HepG2 (cell line): ENCODE results near the gene CDK18. TPM values are rescaled to one million over a fixed set of nuclear protein-coding genes. Genes with fewer than 3 reads are reported as not detected.
A peak's percentile ranks its signal among the peaks of the same experiment; 100 is the strongest.

Experiments used
- ATAC-seq: fragments of 200-7000 bp; cut with Tn5 transposase; 3 replicates; pipeline ENCODE4 v1.9.1; 2020; ENCODE audit warnings: mild to moderate bottlenecking, moderate library complexity
- BruUV-seq: library from RNA; stranded (reverse); fragments of 400-500 nt; replicated peaks from 2 replicates; lab custom pipeline; 2021; lab: Mats Ljungman, UMichigan
- CTCF ChIA-PET: fragments of 300-600 bp; formaldehyde crosslinking; extraction: SDS; loops from one replicate; lab custom pipeline; 2021; ENCODE audit warnings: low total read pairs, inconsistent platforms, low intra/inter-chr PET ratio; lab: Yijun Ruan, JAX
- POLR2A ChIA-PET: fragments of 350-600 bp; sonication (Branson Sonifier 250); formaldehyde crosslinking; loops from one replicate; lab custom pipeline; 2020; ENCODE audit warnings: antibody characterized with exemption, inconsistent platforms; lab: Yijun Ruan, JAX
- DNase-seq: peaks from one replicate; pipeline ENCODE4 v3.0.0-alpha.2; 2015; ENCODE audit warnings: low spot score
- FAIRE-seq: peaks from 3 replicates; lab custom pipeline; 2011; peaks lifted over from hg19 to GRCh38; lab: Jason Lieb, UNC
- H2AFZ ChIP-seq: one replicate; pipeline ENCODE4 v1.6.1; 2011; ENCODE audit warnings: low read length, inconsistent platforms
- H3K27ac ChIP-seq: fragments of 300-600 bp; 3 replicates; pipeline ENCODE4 v1.8.0; 2011; ENCODE audit warnings: mixed run types, mild to moderate bottlenecking, mixed read lengths, low read length, inconsistent platforms; ENCODE audit not compliant: insufficient read depth; ENCODE audit errors: extremely low read length
- H3K27me3 ChIP-seq, 2 experiments: fragments of 200-600 bp in 1 of 2; 2 replicates in 1 of 2; 3 replicates in 1 of 2; pipeline versions ENCODE4 v1.6.0 to v1.8.0; 2011; ENCODE audit warnings: low read length in 2 of 2, mild to moderate bottlenecking in 2 of 2, moderate library complexity in 2 of 2, inconsistent platforms in 1 of 2; ENCODE audit not compliant: insufficient read depth in 2 of 2, control insufficient read depth in 1 of 2
- H3K36me3 ChIP-seq, 2 experiments: fragments of 200-600 bp in 1 of 2; replicated peaks in 1 of 2; 2 replicates in 1 of 2; 3 replicates in 1 of 2; pipeline versions ENCODE4 v1.5.1 to v1.8.0; 2011; ENCODE audit warnings: low read length in 2 of 2, inconsistent platforms in 1 of 2; ENCODE audit not compliant: insufficient read depth in 2 of 2, control insufficient read depth in 1 of 2
- H3K4me1 ChIP-seq: 2 replicates; pipeline ENCODE4 v1.5.1; 2012; ENCODE audit warnings: low read length, inconsistent platforms; ENCODE audit not compliant: insufficient read depth
- H3K4me2 ChIP-seq: 2 replicates; pipeline ENCODE4 v1.6.0; 2011; ENCODE audit warnings: low read depth, low read length, inconsistent platforms
- H3K4me3 ChIP-seq, 3 experiments: fragments of 200-600 bp in 1 of 3; sonication (generic), shearing (Covaris generic) in 1 of 3; replicated peaks in 1 of 3; 2 replicates each; pipeline ENCODE4 v1.5.1; 2011 to 2016; ENCODE audit warnings: low read length in 3 of 3, inconsistent platforms in 2 of 3, low read depth in 2 of 3, mild to moderate bottlenecking in 2 of 3, control low read depth in 1 of 3, mixed read lengths in 1 of 3; ENCODE audit not compliant: insufficient read depth in 1 of 3
- H3K79me2 ChIP-seq: one replicate; pipeline ENCODE4 v1.6.1; 2011; ENCODE audit warnings: low read length, inconsistent platforms; ENCODE audit not compliant: insufficient read depth
- H3K9ac ChIP-seq: 2 replicates; pipeline ENCODE4 v1.6.0; 2011; ENCODE audit warnings: mild to moderate bottlenecking, low read depth, low read length, inconsistent platforms; ENCODE audit not compliant: insufficient read depth
- H3K9me3 ChIP-seq: 2 replicates; pipeline ENCODE4 v1.5.1; 2012; ENCODE audit warnings: mild to moderate bottlenecking, low read length
- H4K20me1 ChIP-seq: 2 replicates; pipeline ENCODE4 v1.6.0; 2011; ENCODE audit warnings: inconsistent platforms, mild to moderate bottlenecking, low read length, moderate library complexity; ENCODE audit not compliant: insufficient read depth
- ATF7 ChIP-seq, 2 experiments: fragments of 450-650 bp in 1 of 2; sonication (generic) in 1 of 2; formaldehyde crosslinking in 1 of 2; IDR thresholded peaks; 2 replicates each; pipeline versions ENCODE4 v1.4.0 to v1.6.1; 2016 to 2020; ENCODE audit warnings: antibody characterized with exemption in 1 of 2, mild to moderate bottlenecking in 1 of 2, missing genetic modification reagents in 1 of 2
- CREB1 ChIP-seq, 2 experiments: fragments of 450-650 bp in 1 of 2; IDR thresholded peaks; 2 replicates each; pipeline ENCODE4 v1.6.1; 2016 to 2017; ENCODE audit warnings: control low read depth in 1 of 2, mild to moderate bottlenecking in 1 of 2, missing compliant biosample characterization in 1 of 2, missing genetic modification characterization in 1 of 2
- HNRNPLL ChIP-seq: fragments of 200-400 bp; formaldehyde crosslinking; IDR thresholded peaks from 2 replicates; pipeline ENCODE4 v1.6.1; 2017; ENCODE audit warnings: mild to moderate bottlenecking, low read depth, low read length; ENCODE audit not compliant: poor library complexity, severe bottlenecking
- PHF8 ChIP-seq: sonication (generic); formaldehyde crosslinking; IDR thresholded peaks from 2 replicates; pipeline ENCODE4 v1.5.0; 2020; ENCODE audit warnings: missing genetic modification reagents
- PRDM10 ChIP-seq: sonication (generic); formaldehyde crosslinking; IDR thresholded peaks from 2 replicates; pipeline ENCODE4 v1.4.0; 2020; ENCODE audit warnings: low read depth, missing genetic modification reagents
- SOX5 ChIP-seq: IDR thresholded peaks from 2 replicates; pipeline ENCODE4 v1.6.1; 2016; ENCODE audit warnings: borderline replicate concordance
- WGBS: methylation state at CpG from one replicate; pipeline ENCODE4 v1.1.6; 2017; ENCODE audit warnings: low lambda C conversion rate; 5-methylcytosine and 5-hydroxymethylcytosine counted together
- in situ Hi-C: cut with HindIII; loops from 2 replicates; pipeline ENCODE4 v1.10.0; 2017; ENCODE audit warnings: low pct_unique_long_range_greater_than_20kb; ENCODE audit not compliant: extremely low pct_ligation_motif_present
- intact Hi-C: fragments of 100-400 bp; cut with micrococcal nuclease; formaldehyde crosslinking; loops from one replicate; pipeline ENCODE4 v1.10.0; 2022; ENCODE audit not compliant: unreplicated experiment
- polyA plus RNA-seq, 8 experiments: library from polyadenylated mRNA; depleted of rRNA in 3 of 8; stranded (reverse) in 7 of 8; unstranded in 1 of 8; fragments of >200 nt; fragmentation: Illumina TruSeq in 4 of 8; extraction: Trizol in 4 of 8; gene quantifications; 2 replicates each; pipeline versions ENCODE4 v1.2.1 to v1.2.3, GENCODE V29; 2011 to 2016; ENCODE audit warnings: low read depth in 4 of 8, missing spikeins in 1 of 8, mixed read lengths in 1 of 8; ENCODE audit not compliant: insufficient read depth in 1 of 8
- total RNA-seq, 5 experiments: library from RNA; depleted of rRNA; stranded (reverse); fragments of >200 nt; fragmentation: Illumina TruSeq; extraction: Trizol; gene quantifications; 2 replicates each; pipeline ENCODE4 v1.2.3, GENCODE V29; 2016; ENCODE audit warnings: low read depth in 1 of 5

CDK18 gene
- total and polyA plus RNA-seq, 2 of the 13 experiments (the other 11 are each of a cell fraction or from before 2014, with no cell fraction given): 6.4 to 38.8 TPM

- peak; percentile 81 for TF ChIP-seq PRDM10
- no peak for TF ChIP-seq HNRNPLL
- peak; percentile 81 for TF ChIP-seq SOX5 (CRISPR knock-in tag)
Measured at GRCh38 chr1:205543351-205544301, 39.2 kb downstream of the CDK18 start (continued).

- POLR2A ChIA-PET: no interaction called here
- no peak for FAIRE-seq
- Histone ChIP-seq H2AFZ (no peak overlapping the region), H3K4me3 (no peak overlapping the region), H3K36me3 (no peaks in the 10 kb centered on the region), H3K79me2 (no peaks in the 10 kb centered on the region), H3K4me1 (peaks cover 17% of the 10 kb centered on the region), H3K9ac (no peak overlapping the region), H3K9me3 (no peaks in the 10 kb centered on the region), H3K27me3 (peaks cover 1 to 39% of the 10 kb centered on the region in 2 experiments; a peak in 3 of 5 replicates), H3K27ac (no peak overlapping the region), H3K4me2 (no peak overlapping the region), H4K20me1 (no peaks in the 10 kb centered on the region)
- no peak for DNase-seq
- CTCF ChIA-PET: no interaction called here
- no peak for ATAC-seq
- in situ Hi-C loops (no loop called here), intact Hi-C loops (no loop called here)
- WGBS: 47% methylated on average over 9 of the region's 19 CpGs
- BruUV-seq: no TSS peak
- no peak for TF ChIP-seq PHF8 (CRISPR knock-in tag)
- peak; percentile 85 for TF ChIP-seq CREB1 (IDR thresholded peaks at IDR 0.05)
- TF ChIP-seq CREB1 (CRISPR knock-in tag; IDR thresholded peaks at IDR 0.05): no peak
- TF ChIP-seq ATF7 (IDR thresholded peaks at IDR 0.05): peak; percentile 79
- no peak for TF ChIP-seq ATF7 (CRISPR knock-in tag; IDR thresholded peaks at IDR 0.05)
Measured at GRCh38 chr1:205545001-205545919, 40.8 kb downstream of the CDK18 start.
